ENCODE results near the gene TMEM95.

Gene TMEM95, protein sequence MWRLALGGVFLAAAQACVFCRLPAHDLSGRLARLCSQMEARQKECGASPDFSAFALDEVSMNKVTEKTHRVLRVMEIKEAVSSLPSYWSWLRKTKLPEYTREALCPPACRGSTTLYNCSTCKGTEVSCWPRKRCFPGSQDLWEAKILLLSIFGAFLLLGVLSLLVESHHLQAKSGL

DNA sequence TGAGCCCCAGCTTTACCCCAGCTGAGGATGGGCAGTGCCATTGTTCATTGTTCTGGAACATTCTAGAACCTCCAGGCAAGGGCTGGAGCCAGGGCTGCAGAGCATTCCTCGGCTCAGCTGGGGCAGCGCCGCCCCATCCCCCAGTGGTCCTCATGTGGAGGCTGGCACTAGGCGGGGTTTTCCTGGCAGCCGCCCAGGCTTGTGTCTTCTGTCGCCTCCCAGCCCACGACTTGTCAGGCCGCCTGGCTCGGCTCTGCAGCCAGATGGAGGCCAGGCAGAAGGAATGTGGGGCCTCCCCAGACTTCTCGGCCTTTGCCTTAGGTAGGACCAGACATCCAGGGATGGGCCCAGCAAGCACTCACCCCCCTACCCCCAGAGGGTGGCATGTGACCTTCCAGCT lies at the start of gene TMEM95:
Gene TMEM95, plus strand, starts transcription at position 104 of the 400 bp plus-strand sequence. Its CDS starts 49 bp downstream, at position 153.
- no peak for DNase-seq (ENCODE audit: insufficient read length, low spot score)
- FAIRE-seq = no peak
- TF ChIP-seq POLR2A (IDR thresholded peaks at IDR 0.05; ENCODE audit: low read depth, low read length) = no peak

DNA sequence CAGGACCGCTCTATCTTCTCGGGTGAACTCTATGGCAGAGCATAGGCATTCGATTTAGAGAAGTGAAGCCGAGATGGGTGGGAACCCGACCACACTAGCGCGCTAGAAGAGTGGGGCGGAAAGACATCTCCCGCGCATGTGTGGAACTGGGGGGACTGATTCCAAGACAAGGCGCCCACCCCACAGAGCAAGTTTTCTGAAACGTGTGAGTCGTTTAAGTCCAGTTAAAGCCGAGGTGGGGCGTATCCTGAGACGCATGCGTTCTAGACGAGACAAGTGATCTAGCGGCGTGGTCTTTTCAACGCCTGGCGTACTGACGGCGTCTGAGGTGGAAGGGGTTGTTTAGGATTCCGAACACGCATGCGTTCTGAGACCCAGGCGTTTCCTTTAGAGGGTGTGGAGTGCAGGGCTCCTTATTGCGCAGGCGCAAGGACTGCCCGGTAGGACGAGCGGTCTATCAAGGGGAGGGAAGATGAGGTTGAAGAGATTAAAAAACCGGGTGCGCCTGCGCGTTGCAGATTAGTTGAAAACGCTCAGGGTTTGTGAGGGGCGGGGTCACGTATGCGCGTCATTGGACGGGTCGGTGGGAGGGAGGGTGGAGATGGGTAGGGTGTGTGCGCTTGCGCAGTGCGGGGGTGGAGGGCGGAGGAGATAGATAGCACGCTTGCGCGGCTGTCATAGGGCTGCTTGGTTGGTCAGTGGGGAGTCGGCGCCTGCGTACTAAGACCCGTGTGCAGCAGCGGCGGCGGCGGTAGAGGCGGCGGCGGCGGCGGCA lies 47.9 kb upstream of the TMEM95 start, which contains the start of gene EIF5A:
Gene EIF5A, plus strand, starts transcription at position 718 of the 775 bp plus-strand sequence. CDS start 2,008 bp downstream, outside the sequence.
- DNase-seq (ENCODE audit: insufficient read length, low spot score) (peak; percentile 99), FAIRE-seq (peak; percentile 88)
- TF ChIP-seq POLR2A (IDR thresholded peaks at IDR 0.05; ENCODE audit: low read depth, low read length) = peak; percentile 55

DNA sequence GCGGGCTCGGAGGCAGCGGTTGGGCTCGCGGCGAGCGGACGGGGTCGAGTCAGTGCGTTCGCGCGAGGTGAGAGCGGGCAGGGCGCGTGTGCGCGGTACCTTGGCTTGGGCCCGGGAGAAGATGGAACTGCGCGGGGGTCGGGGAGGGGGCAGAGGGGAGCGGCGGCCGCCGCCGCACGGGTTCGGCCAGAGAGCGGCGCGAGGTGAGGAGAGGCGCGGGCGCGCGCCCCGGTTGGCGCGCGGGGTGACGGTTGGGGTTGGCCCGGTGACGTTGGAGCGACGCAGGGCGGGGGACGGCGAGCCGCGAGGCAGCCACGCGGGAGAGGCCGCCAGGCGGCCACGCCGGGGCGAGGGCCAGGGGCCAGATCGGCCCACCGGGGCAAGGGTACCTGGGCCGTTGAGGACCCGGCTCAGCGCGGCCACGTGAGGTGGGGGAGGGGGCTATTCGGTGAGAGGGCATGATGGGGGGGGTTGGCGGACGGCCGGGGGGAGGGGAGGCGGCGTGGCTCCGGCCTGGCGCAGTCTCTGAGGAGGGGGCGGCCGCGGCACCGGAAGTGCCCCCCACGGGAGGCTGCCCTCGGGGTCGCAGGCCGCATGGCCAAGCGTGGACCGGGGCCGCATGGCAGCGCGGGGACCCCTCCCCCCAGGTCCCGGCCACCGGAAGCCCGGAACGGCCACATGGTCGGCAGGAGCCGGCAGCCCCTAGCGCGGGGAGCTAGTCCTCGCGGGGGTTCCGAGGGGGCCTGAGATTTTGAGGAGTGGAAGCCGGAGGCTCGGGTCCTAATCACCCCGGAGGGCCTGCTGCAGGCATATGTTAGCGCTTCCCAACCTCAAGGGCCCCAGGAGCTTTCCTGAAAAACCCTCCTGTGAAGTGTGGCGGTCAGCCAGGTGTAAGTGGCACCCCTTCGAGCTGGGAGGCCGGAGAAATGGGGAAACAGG lies 47.0 kb upstream of the TMEM95 start:
- DNase-seq (ENCODE audit: insufficient read length, low spot score) (no peak), FAIRE-seq (no peak)
- TF ChIP-seq POLR2A (IDR thresholded peaks at IDR 0.05; ENCODE audit: low read depth, low read length) = no peak; the same call in 1 of the 2 replicates

DNA sequence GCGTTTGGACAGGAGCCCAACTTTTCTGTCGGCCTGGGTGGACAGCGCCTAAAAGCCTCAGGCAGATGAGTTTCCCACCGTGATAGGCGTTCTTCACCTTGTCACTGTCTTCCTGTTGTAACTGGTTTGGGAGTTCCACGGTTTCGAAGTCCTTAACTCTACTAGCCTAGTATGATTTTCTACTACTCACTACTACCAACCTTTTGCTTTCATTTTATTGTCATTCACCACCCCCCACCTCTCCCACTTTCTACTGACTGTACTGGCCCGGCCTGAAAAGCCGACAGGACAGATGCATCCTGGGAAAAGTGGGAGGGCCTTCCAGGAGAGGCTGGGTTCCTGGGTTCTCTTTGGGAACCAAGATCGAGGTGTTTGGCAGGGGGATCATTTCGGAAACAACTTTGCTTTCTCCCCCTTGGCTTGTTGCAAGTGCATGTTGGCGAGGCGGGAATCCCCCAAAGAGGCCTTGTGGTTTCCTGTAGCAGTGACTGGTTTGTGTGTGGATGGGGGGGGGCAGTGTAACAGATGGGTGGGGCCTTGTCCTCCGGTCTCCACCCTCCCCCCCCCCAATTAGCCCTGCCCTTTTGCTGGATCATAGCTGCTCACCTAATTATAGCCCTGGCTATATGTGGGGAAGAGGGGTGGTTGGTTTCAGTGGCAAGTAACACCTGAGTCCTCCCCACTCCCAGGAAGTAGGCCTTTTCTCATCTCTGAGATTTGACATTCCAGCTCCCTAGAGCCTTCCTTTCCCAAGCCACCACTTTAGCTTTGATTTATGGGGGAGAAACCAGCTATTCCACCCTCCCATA lies 46.1 kb upstream of the TMEM95 start:
- TF ChIP-seq POLR2A (IDR thresholded peaks at IDR 0.05; ENCODE audit: low read depth, low read length) = no peak
- DNase-seq (ENCODE audit: insufficient read length, low spot score) (peak; percentile 77), FAIRE-seq (no peak)

DNA sequence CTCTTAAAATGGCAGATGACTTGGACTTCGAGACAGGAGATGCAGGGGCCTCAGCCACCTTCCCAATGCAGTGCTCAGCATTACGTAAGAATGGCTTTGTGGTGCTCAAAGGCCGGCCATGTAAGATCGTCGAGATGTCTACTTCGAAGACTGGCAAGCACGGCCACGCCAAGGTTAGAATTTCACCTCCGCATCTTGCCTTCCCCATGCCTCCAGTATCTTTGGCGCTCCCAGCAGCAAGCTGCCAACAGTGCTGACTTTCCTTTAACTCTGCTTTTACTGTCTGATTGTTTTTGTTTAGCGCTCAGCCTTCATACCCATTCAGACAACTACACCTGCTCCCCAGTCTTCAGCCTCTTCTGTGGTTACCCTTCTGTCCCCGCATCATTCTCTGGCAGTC lies 45.3 kb upstream of the TMEM95 start:
- no peak for FAIRE-seq
- no peak for DNase-seq (ENCODE audit: insufficient read length, low spot score)

DNA sequence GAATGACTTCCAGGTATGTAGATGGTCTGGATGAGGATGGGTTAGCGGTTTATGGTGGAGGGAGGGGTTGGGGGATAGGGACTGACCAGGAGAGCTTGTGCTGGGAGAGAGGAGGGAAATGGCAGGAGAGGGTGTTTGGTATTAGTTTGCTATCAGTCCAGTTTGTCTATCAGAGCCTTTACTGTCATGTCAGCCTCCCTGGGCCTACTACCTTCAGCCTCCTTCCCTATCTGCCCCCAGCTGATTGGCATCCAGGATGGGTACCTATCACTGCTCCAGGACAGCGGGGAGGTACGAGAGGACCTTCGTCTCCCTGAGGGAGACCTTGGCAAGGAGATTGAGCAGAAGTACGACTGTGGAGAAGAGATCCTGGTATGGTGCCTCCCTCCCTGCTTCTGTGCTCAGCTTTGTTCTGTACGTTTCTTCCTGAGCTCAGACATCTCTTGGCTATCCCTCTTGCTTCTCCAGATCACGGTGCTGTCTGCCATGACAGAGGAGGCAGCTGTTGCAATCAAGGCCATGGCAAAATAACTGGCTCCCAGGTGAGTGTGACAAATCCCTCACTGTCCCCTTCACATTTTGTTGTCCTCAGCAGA lies 43.7 kb upstream of the TMEM95 start:
- FAIRE-seq (no peak), DNase-seq (ENCODE audit: insufficient read length, low spot score) (no peak)
- no peak for TF ChIP-seq POLR2A (IDR thresholded peaks at IDR 0.05; ENCODE audit: low read depth, low read length)

More for the DNA sequence above, 45.3 kb upstream of the TMEM95 start:
- TF ChIP-seq POLR2A (IDR thresholded peaks at IDR 0.05; ENCODE audit: low read depth, low read length) = no peak

DNA sequence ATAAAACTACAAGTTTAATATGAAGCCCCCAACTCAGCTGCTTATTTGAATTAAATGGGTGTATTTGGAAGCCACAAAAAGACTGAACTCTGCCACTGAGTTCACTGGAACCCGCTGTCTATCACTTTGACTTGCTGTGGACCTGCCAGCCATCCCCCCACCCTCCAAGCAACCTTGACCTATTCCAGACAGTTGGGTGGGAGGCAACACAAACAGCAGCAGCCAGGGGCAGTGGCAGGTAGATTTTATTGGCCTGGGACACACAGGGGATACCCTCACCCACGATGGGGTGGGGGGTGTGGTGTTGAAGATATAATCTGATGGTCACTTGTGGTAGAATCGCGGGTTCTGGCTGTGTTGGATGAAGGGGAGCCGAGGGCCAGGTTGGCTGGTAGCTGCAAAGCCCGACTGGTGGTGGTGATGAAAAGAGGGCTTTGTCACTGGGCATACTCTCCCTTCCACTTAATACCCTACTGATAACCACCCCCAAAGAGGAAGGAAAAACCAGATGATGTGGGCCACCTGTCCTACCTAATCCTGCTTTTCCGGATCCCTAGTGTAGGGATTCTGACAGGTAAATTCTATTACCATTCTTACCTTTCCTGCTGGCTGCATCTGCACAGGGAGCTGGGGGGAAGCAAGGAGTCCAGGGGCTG lies 42.4 kb upstream of the TMEM95 start:
- no peak for DNase-seq (ENCODE audit: insufficient read length, low spot score)
- TF ChIP-seq POLR2A (IDR thresholded peaks at IDR 0.05; ENCODE audit: low read depth, low read length) = no peak
- FAIRE-seq = no peak

DNA sequence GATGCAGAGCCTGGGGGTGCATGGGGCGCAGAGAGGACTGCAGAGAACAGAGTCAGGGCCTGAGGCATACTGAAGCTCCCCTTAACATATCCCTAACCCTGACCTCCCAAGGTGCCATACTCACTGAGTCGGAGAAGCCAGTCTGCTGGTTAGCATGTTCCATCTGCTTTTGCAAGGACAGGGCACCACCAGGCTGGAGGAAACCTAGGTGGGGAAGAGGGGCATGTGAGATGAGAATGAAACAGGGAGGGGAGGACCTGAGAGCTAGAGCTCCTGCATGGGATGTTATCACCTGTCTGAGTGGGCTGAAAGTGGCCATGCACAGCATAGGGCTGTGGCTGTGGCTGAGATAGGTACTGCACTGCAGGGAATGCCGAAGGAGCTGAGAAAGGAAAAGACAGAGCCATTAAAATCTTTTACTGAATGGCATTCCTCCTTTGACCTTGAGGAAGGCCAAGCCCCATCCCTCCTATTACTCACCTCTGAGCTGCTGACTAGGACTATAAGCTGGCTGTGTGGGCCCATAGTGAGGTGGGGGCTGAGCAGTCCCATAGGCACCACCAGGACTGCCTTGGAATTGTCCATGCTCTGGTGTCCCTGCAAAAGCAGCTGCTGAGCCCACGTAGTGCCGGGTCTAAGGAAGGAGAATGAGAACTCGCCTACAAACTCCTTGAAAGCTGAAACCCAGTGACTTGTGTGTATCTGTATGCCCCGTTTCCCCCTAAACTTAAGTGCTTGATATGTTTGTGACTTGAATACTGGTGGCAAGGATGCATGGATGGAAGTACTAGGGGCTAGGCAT lies 41.7 kb upstream of the TMEM95 start:
- DNase-seq (ENCODE audit: insufficient read length, low spot score) (peak; percentile 57), FAIRE-seq (no peak)
- no peak for TF ChIP-seq POLR2A (IDR thresholded peaks at IDR 0.05; ENCODE audit: low read depth, low read length)

DNA sequence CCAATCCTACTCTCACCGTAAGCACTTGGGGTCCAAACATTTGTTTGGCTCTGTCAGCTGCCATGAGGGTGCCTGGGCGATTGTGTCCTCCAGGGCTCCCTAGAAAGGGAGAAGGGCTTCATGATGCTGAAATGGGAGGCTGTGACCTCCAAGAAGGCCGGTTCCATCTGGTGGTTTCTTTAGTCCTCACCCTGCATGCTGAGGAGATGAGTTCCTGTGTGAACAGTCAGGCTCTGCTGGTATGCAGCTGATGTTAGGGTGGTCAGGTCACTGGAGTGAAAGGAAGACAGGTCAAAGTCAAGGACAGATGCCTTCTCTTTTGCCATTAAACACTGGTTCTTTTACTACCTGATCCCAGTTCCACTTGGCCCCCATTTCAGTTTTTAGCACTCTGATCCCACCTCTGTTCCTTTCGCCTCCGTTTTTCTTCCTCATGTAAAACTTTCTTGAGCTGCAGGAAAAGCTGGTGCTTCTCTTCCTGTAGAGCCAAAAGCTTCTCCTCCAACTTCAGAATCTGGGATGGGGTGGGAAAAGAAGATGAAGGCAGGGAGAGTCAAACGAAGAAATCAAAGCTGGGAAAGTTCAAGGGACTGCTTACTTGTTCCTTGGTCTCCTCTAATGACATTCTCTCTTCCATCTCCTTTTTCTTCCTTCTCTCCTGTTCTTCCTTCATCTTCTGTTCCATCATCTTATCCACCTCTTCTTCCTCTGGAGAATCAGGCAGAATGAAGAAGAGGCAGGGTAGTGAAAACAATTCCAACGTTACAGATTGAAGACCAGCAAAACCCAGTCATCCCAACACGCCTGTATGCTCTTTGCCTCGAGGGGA lies 40.9 kb upstream of the TMEM95 start:
- no peak for TF ChIP-seq POLR2A (IDR thresholded peaks at IDR 0.05; ENCODE audit: low read depth, low read length)
- DNase-seq (ENCODE audit: insufficient read length, low spot score) (no peak), FAIRE-seq (no peak)

DNA sequence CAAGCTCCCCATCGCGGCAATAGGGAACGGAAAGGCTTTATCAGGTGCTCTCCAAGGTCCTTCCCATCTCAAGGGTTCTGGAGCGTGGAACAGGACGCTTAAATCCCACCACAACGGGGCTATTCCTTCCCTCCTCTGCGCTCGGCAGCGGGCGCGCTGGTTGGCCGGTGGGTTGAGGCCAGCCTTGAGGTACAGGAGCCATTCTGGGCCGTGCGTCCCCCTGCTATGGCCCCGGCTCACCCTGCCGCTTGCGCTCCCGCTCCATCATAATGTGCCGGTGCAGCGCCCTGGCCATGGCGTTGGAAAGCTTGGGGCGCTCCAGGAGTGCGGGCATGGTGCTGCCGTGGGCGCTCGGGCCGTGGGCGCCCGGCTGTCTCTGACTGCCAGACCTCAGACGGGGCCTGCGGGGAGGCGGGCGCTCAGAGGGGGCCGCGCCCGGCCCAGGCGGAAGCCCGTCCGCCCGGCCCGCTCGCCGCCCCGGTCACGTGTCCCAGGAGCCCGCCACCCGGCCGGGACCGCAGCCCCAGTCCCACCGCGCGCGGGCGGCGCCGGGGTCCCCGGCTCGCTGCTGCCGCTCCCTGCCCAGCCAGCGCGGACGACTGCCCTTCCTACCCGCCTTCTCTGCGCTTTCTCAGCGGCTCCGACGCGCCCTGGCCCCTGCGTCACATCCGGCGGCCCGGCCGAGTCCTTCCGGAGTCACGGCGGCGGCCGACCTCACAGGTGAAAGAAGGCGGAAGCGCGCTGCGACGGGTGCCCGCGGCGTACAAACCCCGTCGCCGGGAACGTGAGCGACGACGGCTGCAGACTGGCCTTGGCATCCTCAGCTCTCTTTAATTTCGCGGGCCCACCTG lies 40.0 kb upstream of the TMEM95 start, which contains the start of gene GPS2:
Gene GPS2, minus strand, starts transcription at position 642 of the 851 bp plus-strand sequence. Its CDS starts 308 bp downstream, at position 334.
- FAIRE-seq = no peak

More for the DNA sequence above, 40.0 kb upstream of the TMEM95 start, which contains the start of gene GPS2:
- TF ChIP-seq POLR2A (IDR thresholded peaks at IDR 0.05; ENCODE audit: low read depth, low read length) = peak; percentile 91
- DNase-seq (ENCODE audit: insufficient read length, low spot score) = peak; percentile 89

Measured in H54 (cell line).